HEK293 (cell line): Measurements from ENCODE around the gene ARHGAP4.

ENCODE experiments used
- BCL11A ChIP-seq: fragments of 450-650 bp; formaldehyde crosslinking; IDR thresholded peaks from 2 replicates; pipeline ENCODE4 v1.5.1; 2016; ENCODE audit warnings: low read depth, missing biosample characterization, missing genetic modification characterization
- BCL11B ChIP-seq: fragments of 450-650 bp; formaldehyde crosslinking; IDR thresholded peaks from 2 replicates; pipeline ENCODE4 v1.5.1; 2016; ENCODE audit warnings: low read depth, missing biosample characterization, missing genetic modification characterization
- GLI2 ChIP-seq: fragments of 450-650 bp; formaldehyde crosslinking; IDR thresholded peaks from 2 replicates; pipeline ENCODE4; 2017; ENCODE audit warnings: missing biosample characterization, missing genetic modification characterization, low read depth, borderline replicate concordance
- GLI4 ChIP-seq: fragments of 450-650 bp; formaldehyde crosslinking; IDR thresholded peaks from 2 replicates; pipeline ENCODE4 v1.5.1; 2016; ENCODE audit warnings: missing biosample characterization, missing genetic modification characterization
- GLIS1 ChIP-seq: fragments of 450-650 bp; formaldehyde crosslinking; IDR thresholded peaks from 2 replicates; pipeline ENCODE4 v1.5.1; 2016; ENCODE audit warnings: missing biosample characterization, missing genetic modification characterization
- HIC1 ChIP-seq: fragments of 450-650 bp; formaldehyde crosslinking; IDR thresholded peaks from 2 replicates; pipeline ENCODE4 v1.5.1; 2016; ENCODE audit warnings: missing biosample characterization, missing genetic modification characterization
- HOXC10 ChIP-seq: sonication (generic); formaldehyde crosslinking; IDR thresholded peaks from 2 replicates; pipeline ENCODE4 v1.8.1; 2023; ENCODE audit warnings: mild to moderate bottlenecking, missing genetic modification reagents
- KLF7 ChIP-seq: fragments of 450-650 bp; formaldehyde crosslinking; IDR thresholded peaks from 2 replicates; pipeline ENCODE4 v1.5.1; 2016; ENCODE audit warnings: missing biosample characterization, missing genetic modification characterization, borderline replicate concordance
- MEIS1 ChIP-seq: sonication (generic); formaldehyde crosslinking; IDR thresholded peaks from 2 replicates; pipeline ENCODE4 v1.8.1; 2022; ENCODE audit warnings: missing genetic modification reagents, mild to moderate bottlenecking, borderline replicate concordance
- REPIN1 ChIP-seq: fragments of 450-650 bp; formaldehyde crosslinking; IDR thresholded peaks from 2 replicates; pipeline ENCODE4 v1.5.1; 2017; ENCODE audit warnings: missing biosample characterization, missing genetic modification characterization, low read depth
- SP2 ChIP-seq: fragments of 450-650 bp; formaldehyde crosslinking; IDR thresholded peaks from 2 replicates; pipeline ENCODE4 v1.5.1; 2016; ENCODE audit warnings: missing biosample characterization, missing genetic modification characterization
- ZBTB20 ChIP-seq: fragments of 450-650 bp; formaldehyde crosslinking; IDR thresholded peaks from 2 replicates; pipeline ENCODE4 v1.5.1; 2016; ENCODE audit warnings: missing biosample characterization, missing genetic modification characterization
- ZBTB26 ChIP-seq: fragments of 450-650 bp; formaldehyde crosslinking; optimal IDR thresholded peaks from 2 replicates; pipeline ENCODE3; 2016; ENCODE audit warnings: missing biosample characterization, mild to moderate bottlenecking, missing genetic modification characterization
- ZBTB7A ChIP-seq: fragments of 450-650 bp; formaldehyde crosslinking; IDR thresholded peaks from 2 replicates; pipeline ENCODE4 v1.5.1; 2016; ENCODE audit warnings: low read depth, missing biosample characterization, missing genetic modification characterization
- ZFP3 ChIP-seq: fragments of 450-650 bp; formaldehyde crosslinking; IDR thresholded peaks from 2 replicates; pipeline ENCODE4 v1.5.1; 2016; ENCODE audit warnings: low read depth, missing biosample characterization, missing genetic modification characterization
- ZFP41 ChIP-seq: fragments of 450-650 bp; formaldehyde crosslinking; IDR thresholded peaks from 2 replicates; pipeline ENCODE4 v1.5.1; 2016; ENCODE audit warnings: missing biosample characterization, missing genetic modification characterization, borderline replicate concordance
- ZNF121 ChIP-seq: fragments of 450-650 bp; formaldehyde crosslinking; IDR thresholded peaks from 2 replicates; pipeline ENCODE4 v1.5.1; 2016; ENCODE audit warnings: missing biosample characterization, missing genetic modification characterization
- ZNF132 ChIP-seq: fragments of 450-650 bp; formaldehyde crosslinking; IDR thresholded peaks from 2 replicates; pipeline ENCODE4 v1.5.1; 2017; ENCODE audit warnings: missing biosample characterization, missing genetic modification characterization, borderline replicate concordance
- ZNF146 ChIP-seq: fragments of 450-650 bp; formaldehyde crosslinking; IDR thresholded peaks from 2 replicates; pipeline ENCODE4 v1.5.1; 2016; ENCODE audit warnings: missing biosample characterization, missing genetic modification characterization
- ZNF155 ChIP-seq: fragments of 450-650 bp; formaldehyde crosslinking; IDR thresholded peaks from 2 replicates; pipeline ENCODE4 v1.5.1; 2016; ENCODE audit warnings: missing biosample characterization, missing genetic modification characterization
- ZNF223 ChIP-seq: fragments of 450-650 bp; formaldehyde crosslinking; IDR thresholded peaks from 2 replicates; pipeline ENCODE4 v1.5.1; 2016; ENCODE audit warnings: missing biosample characterization, missing genetic modification characterization
- ZNF24 ChIP-seq: fragments of 450-650 bp; formaldehyde crosslinking; IDR thresholded peaks from 2 replicates; pipeline ENCODE4 v1.5.1; 2016; ENCODE audit warnings: missing biosample characterization, missing genetic modification characterization
- ZNF26 ChIP-seq: fragments of 450-650 bp; formaldehyde crosslinking; IDR thresholded peaks from 2 replicates; pipeline ENCODE4 v1.5.1; 2016; ENCODE audit warnings: missing biosample characterization, missing genetic modification characterization
- ZNF292 ChIP-seq: fragments of 450-650 bp; formaldehyde crosslinking; IDR thresholded peaks from 2 replicates; pipeline ENCODE4 v1.5.1; 2016; ENCODE audit warnings: low read depth, missing biosample characterization, missing genetic modification characterization, borderline replicate concordance
- ZNF404 ChIP-seq: fragments of 450-650 bp; formaldehyde crosslinking; IDR thresholded peaks from 2 replicates; pipeline ENCODE4 v1.5.1; 2017; ENCODE audit warnings: missing biosample characterization, missing genetic modification characterization
- ZNF560 ChIP-seq: fragments of 450-650 bp; formaldehyde crosslinking; IDR thresholded peaks from 2 replicates; pipeline ENCODE4 v1.5.1; 2017; ENCODE audit warnings: missing biosample characterization, missing genetic modification characterization, borderline replicate concordance
- ZNF623 ChIP-seq: fragments of 450-650 bp; formaldehyde crosslinking; IDR thresholded peaks from 2 replicates; pipeline ENCODE4 v1.5.1; 2016; ENCODE audit warnings: missing biosample characterization, missing genetic modification characterization
- ZNF629 ChIP-seq: fragments of 450-650 bp; formaldehyde crosslinking; IDR thresholded peaks from 2 replicates; pipeline ENCODE4 v1.5.1; 2017; ENCODE audit warnings: missing biosample characterization, missing genetic modification characterization
- ZNF658 ChIP-seq: fragments of 450-650 bp; formaldehyde crosslinking; IDR thresholded peaks from 2 replicates; pipeline ENCODE4; 2016; ENCODE audit warnings: missing biosample characterization, missing genetic modification characterization
- ZNF670 ChIP-seq: fragments of 450-650 bp; formaldehyde crosslinking; IDR thresholded peaks from 2 replicates; pipeline ENCODE4 v1.5.1; 2016; ENCODE audit warnings: missing biosample characterization, missing genetic modification characterization, low read depth
- ZNF704 ChIP-seq: fragments of 450-650 bp; formaldehyde crosslinking; IDR thresholded peaks from 2 replicates; pipeline ENCODE4 v1.5.1; 2016; ENCODE audit warnings: missing biosample characterization, missing genetic modification characterization
- ZNF777 ChIP-seq: fragments of 450-650 bp; formaldehyde crosslinking; IDR thresholded peaks from 2 replicates; pipeline ENCODE4 v1.5.1; 2017; ENCODE audit warnings: missing biosample characterization, missing genetic modification characterization, borderline replicate concordance
- ZNF830 ChIP-seq: fragments of 450-650 bp; IDR thresholded peaks from 2 replicates; pipeline ENCODE4 v1.5.0; 2018; ENCODE audit warnings: missing biosample characterization, missing genetic modification characterization, low read depth, mild to moderate bottlenecking, moderate library complexity
- ZNF843 ChIP-seq: fragments of 450-650 bp; formaldehyde crosslinking; IDR thresholded peaks from 2 replicates; pipeline ENCODE4 v1.5.1; 2016; ENCODE audit warnings: missing biosample characterization, missing genetic modification characterization
- ZSCAN23 ChIP-seq: fragments of 450-650 bp; formaldehyde crosslinking; IDR thresholded peaks from 2 replicates; pipeline ENCODE4 v1.5.1; 2016; ENCODE audit warnings: missing biosample characterization, missing genetic modification characterization

ARHGAP4 gene

GRCh38 chrX:153971450-153972367, 45.6 kb upstream of the ARHGAP4 start, which contains the start of gene HCFC1 (continued):
- no peak for TF ChIP-seq ZNF704
- no peak for TF ChIP-seq ZNF292 (tag by site-specific recombination)
- no peak for TF ChIP-seq ZNF404
- TF ChIP-seq ZNF24 (tag by site-specific recombination) = no peak
- no peak for TF ChIP-seq ZNF658 (tag by site-specific recombination)
- TF ChIP-seq HOXC10 (CRISPR knock-in tag) = no peak
- TF ChIP-seq ZNF629 = peak; percentile 98
- no peak for TF ChIP-seq ZNF26
- peak; percentile 68 for TF ChIP-seq SP2 (tag by site-specific recombination)
- peak; percentile 63; the same call in 1 of the 2 replicates for TF ChIP-seq ZNF777
- no peak for TF ChIP-seq ZNF830 (tag by site-specific recombination)
- peak; percentile 68; the same call in 1 of the 2 replicates for TF ChIP-seq ZBTB20
- 0 out of 2 replicates have a peak, but pooled peaks have one; percentile 2 for TF ChIP-seq ZNF146 (tag by site-specific recombination)
- 0 out of 2 replicates have a peak, but pooled peaks have one; percentile 14 for TF ChIP-seq ZNF843
- TF ChIP-seq GLI2 (tag by site-specific recombination) = no peak
- peak; percentile 15; the same call in 1 of the 2 replicates for TF ChIP-seq BCL11B (tag by site-specific recombination)
- TF ChIP-seq ZBTB26 = peak; percentile 82
- no peak for TF ChIP-seq ZNF560 (tag by site-specific recombination)
- peak; percentile 72; the same call in 1 of the 2 replicates for TF ChIP-seq KLF7 (tag by site-specific recombination)
- peak; percentile 93 for TF ChIP-seq GLIS1
- no peak for TF ChIP-seq ZNF155 (tag by site-specific recombination)
- TF ChIP-seq HIC1 (tag by site-specific recombination) = peak; percentile 85
- no peak for TF ChIP-seq ZNF132 (tag by site-specific recombination)
- TF ChIP-seq GLI4 (tag by site-specific recombination) = no peak
- no peak for TF ChIP-seq ZNF670 (tag by site-specific recombination)
- TF ChIP-seq ZNF121 (tag by site-specific recombination) = peak; percentile 7; the same call in 1 of the 2 replicates
- TF ChIP-seq ZBTB7A (tag by site-specific recombination) = no peak; the same call in 1 of the 2 replicates
- TF ChIP-seq ZFP3 (tag by site-specific recombination) = no peak
- no peak for TF ChIP-seq BCL11A
- TF ChIP-seq ZNF223 (tag by site-specific recombination) = 0 out of 2 replicates have a peak, but pooled peaks have one; percentile 31
- no peak for TF ChIP-seq ZFP41
- no peak for TF ChIP-seq ZNF623 (tag by site-specific recombination)
- no peak for TF ChIP-seq ZSCAN23 (tag by site-specific recombination)
- TF ChIP-seq REPIN1 (tag by site-specific recombination) = no peak
- TF ChIP-seq MEIS1 = no peak
